H1 (cell line): ENCODE measurements around the gene MEX3B. TPM values are rescaled to one million over a fixed set of nuclear protein-coding genes. Genes with fewer than 3 reads are reported as not detected.

Experiments
- CHD1 ChIP-seq: IDR thresholded peaks from 2 replicates; pipeline ENCODE4 v1.6.1; 2012; ENCODE audit warnings: low read depth, low read length, improper control_type of control experiment
- GTF2F1 ChIP-seq: IDR thresholded peaks from 2 replicates; pipeline ENCODE4 v1.6.1; 2012; ENCODE audit warnings: low read depth, low read length, improper control_type of control experiment, borderline replicate concordance
- HDAC2 ChIP-seq, 2 experiments: fragments of 300-600 bp in 1 of 2; sonication (generic) in 1 of 2; IDR thresholded peaks; 2 replicates each; pipeline ENCODE4 v1.6.1; 2011 to 2012; ENCODE audit warnings: low read depth in 2 of 2, low read length in 2 of 2, mild to moderate bottlenecking in 2 of 2, moderate library complexity in 2 of 2, borderline replicate concordance in 1 of 2, inconsistent platforms in 1 of 2
- KDM5A ChIP-seq: fragments of 200-600 bp; IDR thresholded peaks from 2 replicates; pipeline ENCODE4 v1.7.1; 2012; ENCODE audit warnings: mild to moderate bottlenecking, low read length, inconsistent platforms, mixed read lengths
- NANOG ChIP-seq: IDR thresholded peaks from 2 replicates; pipeline ENCODE4 v1.6.1; 2011; ENCODE audit warnings: low read length, low read depth, mild to moderate bottlenecking, inconsistent platforms; ENCODE audit not compliant: insufficient read depth, poor library complexity, severe bottlenecking
- RFX5 ChIP-seq: IDR thresholded peaks from 2 replicates; pipeline ENCODE4 v1.6.1; 2011; ENCODE audit warnings: low read depth, low read length, improper control_type of control experiment, borderline replicate concordance
- RXRA ChIP-seq: IDR thresholded peaks from 2 replicates; pipeline ENCODE4 v1.6.1; 2011; ENCODE audit warnings: low read depth, mild to moderate bottlenecking, low read length, moderate library complexity; ENCODE audit not compliant: insufficient read depth
- TBP ChIP-seq: IDR thresholded peaks from 2 replicates; pipeline ENCODE4 v1.6.1; 2011; ENCODE audit warnings: low read depth, low read length, improper control_type of control experiment
- polyA plus RNA-seq, 7 experiments: library from polyadenylated mRNA; depleted of rRNA in 3 of 7; stranded (reverse) in 5 of 7; unstranded in 2 of 7; fragments of >200 nt in 5 of 7; fragments of 200-250 nt in 2 of 7; gene quantifications; 1 replicate in 5 of 7; 2 replicates in 1 of 7; 4 replicates in 1 of 7; pipeline versions ENCODE4 v1.2.1 to v1.2.3, GENCODE V29; 2011 to 2013; ENCODE audit warnings: missing spikeins in 2 of 7, mixed read lengths in 2 of 7
- total RNA-seq: library from RNA; stranded (reverse); fragmentation: NEBNext Ultra II Directional; extraction: Animal tissue kit (Norgen Biotek cat#: 25700); gene quantifications from 2 replicates; pipeline ENCODE4 v1.2.1, GENCODE V29; 2021

MEX3B gene
- total and polyA plus RNA-seq, 2 of the 8 experiments (the other 6 are each of a cell fraction or from before 2014, with no cell fraction given) = 8.0 to 15.9 TPM

GRCh38 chr15:82039871-82040270 is 5.9 kb downstream of the MEX3B start (continued):
- TF ChIP-seq RFX5 (no peak), NANOG (no peak), TBP (no peak), GTF2F1 (no peak), CHD1 (no peak), KDM5A (no peak), RXRA (no peak), HDAC2 (IDR thresholded peaks at IDR 0.05; ENCODE audit: borderline replicate concordance in 1 of 2, low read depth in 2 of 2, low read length in 2 of 2) (no peak)
